CD4-positive, alpha-beta T cell treated with Interleukin-15 for 1 hour (primary cell): ENCODE measurements around the gene USP2.

ENCODE experiments used
- DNase-seq: peaks from one replicate; pipeline ENCODE4 v3.0.0-alpha.2; 2020

Gene USP2

DNA sequence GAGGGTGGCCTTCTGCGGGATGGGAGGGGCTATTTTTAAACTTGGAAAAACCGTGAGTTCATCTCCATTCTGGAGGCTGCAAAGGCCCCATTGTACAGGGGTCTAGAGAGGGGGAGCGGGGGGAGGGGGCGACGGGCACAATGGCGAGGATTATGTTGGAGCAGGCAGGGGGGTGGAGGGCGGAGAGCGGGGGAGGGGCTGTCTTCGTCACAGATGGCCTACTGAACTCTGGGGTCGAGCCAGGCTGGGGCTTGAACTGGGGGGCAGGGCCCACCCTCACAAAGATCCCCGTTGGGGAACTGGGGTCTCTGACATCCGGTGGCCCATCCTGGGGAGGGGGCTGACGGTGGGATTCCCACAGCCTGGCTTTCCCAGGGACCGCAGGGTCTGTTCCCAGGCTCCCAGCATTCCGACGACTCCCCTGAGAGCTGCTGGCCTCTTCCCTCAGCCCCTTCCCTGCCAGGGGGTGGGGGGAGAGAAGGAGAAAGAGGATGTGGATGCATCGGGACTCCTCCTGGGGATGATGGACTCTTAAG is 61.2 kb downstream of the USP2 start:
- DNase-seq: no peak

DNA sequence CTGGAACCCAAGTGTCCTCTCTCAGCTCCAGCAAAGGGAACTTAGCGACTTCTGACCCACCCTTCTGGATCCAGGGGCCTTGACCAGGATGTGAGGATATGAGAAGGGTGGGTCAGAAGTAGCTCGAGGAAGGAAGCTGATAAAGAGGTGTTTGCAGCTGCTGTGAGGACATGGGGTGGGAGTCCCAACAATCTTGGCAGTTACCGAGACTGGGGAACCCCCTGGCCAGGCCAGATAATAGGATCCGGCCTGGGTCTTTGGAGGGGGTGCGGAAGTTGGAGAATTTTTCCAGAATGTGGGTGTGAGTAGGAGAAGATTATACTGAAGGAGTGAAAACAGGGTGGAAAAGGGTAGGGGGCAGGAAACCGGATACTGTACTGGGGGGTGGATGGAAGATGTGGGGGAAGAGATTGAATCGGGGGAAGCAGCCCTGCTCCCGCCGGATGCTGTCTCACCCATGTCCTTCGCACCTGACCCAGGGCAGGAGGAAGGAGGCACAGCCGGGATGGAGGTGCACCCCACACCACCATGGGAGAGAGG is 61.7 kb downstream of the USP2 start:
- DNase-seq: no peak

DNA sequence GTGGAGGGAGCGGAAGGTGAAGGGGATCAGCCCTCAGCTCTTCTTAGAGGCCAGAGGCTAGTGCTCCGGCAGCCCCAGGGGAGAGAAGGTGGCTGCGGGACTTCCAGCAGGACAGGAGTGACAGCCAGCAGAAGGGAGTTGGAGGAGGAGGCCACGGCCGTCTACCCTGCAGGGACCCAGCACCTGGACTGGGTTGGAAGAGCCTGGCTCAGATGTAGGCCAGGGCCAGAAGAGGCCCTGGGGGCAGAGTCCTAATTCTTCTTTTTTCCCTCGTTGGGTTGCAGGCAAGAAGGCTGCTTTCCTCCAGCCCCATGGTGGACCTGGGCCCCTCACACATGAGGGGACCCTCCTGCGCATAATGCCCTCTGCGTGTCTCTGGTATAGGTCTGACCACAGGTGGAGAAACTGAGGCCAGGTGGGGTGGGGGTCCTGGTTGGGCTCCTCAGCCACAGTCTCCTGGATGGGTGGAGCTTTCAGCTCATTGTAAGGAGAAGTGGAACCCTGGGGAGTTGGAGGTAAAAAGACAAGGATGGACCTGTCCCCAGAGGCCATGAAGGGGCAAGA is 62.3 kb downstream of the USP2 start:
- DNase-seq: no peak

DNA sequence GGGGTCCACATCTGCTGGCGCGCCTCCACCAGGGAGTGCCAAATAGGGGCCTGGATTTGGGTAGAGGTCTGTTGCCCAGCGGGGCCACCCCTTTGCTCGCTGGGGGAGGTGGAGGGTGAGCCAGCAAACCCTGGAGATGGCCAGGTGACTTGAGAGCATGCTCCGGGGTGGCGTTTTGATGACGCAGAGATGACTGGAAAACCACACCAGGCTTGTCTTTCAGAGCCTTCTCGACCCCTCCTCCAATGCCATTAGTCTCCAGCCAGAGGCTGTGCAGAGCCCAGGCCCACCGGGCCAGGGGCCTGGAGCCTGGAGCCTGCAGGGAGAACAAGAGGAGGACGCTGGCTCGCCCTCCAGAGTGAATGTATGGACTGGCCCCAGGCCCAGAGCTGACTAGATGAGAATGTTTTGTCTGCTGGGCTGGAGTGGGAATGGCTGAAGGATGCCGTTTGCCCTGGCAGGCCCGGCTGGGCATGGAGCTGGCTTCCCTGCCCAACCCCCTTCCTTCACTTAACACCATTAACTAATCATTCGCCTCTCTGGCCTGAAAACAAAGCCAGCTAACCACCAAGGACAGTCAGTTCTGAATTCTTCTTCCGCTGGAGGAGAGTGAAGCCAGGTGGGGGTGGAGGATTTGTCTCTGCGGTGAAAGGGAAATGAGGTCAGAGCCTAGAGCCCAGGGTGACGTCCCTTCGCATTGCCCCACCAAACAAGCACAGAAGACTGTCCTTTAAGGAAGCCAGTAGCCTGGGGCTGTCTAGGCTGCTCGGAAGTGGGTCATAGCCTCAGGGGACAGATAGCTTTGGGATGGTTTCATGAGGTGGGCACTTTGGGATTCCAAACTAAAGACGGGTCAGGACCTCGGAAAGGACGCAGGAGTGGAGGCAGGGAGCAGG is 63.0 kb downstream of the USP2 start:
- no peak for DNase-seq

DNA sequence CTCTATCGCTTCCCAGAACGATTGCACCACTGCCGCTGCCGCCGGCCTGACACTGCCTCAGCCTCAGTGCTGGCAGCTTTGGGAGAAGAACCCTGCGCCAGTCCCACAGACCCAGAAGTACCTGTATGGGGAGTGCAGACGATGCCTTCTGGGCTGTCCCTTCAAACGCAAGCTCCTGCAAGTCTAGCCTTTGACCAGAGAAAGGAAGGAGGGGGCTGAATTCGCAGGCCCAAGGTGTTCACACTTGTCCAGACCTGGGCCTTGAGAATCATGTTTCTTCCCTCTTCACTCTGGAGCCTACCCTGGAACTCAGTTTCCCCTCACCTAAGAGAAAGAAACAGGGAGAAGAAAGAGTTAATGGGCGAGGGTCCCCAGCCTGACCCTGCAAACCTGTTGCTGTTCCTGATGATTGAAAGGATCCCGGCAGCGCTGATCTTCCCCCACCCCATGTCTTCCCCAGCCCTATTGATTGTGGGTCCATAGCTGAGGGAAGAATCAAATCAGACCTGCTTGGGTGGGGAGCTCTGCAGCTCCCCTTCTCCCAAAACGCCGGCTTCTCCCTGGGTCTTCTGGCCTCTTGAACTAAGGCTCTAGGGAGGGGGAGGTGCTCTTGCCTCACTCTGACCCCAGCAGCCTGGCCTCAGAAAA is 63.8 kb downstream of the USP2 start:
- no peak for DNase-seq

DNA sequence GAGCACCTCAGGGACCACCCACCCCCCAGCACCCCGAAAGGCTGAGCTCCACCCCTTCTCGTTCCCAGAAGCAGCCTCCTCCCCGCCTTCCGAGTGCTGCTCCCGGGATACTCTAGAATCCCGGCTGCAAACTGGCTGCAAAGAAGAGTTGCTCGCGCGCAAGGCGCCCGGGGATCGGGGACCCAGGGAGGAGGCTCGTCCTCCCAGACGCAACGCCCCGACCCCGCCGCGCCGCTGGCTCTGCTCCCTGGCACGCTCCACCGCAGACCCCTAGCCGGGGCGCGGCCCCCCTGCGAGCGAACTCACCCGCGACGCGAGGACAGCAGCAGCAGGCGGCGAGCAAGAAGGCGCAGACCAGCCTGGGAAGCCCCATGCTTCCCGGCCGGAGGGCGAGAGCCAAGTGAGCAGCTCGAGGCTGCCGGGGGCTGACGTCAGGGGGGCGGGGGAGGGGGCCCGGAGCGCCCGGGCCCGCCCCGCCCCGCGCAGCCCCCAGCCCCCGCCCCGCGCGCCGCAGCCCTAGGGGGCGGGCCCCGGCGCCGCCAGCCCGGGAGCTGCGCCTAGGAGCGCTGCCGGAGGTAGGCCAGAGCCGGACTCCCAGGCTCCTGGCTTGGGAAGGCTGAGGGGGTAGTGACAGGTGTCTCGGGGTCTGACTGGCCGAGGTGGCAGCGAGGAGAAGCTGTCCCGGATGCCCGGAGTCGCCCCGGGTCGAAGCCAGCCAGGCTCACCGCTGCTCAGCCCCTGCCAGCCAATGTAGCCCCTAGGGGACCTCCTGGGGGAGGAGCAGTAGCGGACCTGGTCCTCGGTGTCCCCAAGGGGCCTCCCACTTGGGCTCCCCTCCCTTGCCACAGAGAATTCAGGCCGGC is 64.5 kb downstream of the USP2 start, which contains the start of gene MCAM:
TSS of gene MCAM (minus strand) at position 402 of the 863 bp plus-strand sequence. CDS start at position 373, 29 bp downstream.
- no peak for DNase-seq

DNA sequence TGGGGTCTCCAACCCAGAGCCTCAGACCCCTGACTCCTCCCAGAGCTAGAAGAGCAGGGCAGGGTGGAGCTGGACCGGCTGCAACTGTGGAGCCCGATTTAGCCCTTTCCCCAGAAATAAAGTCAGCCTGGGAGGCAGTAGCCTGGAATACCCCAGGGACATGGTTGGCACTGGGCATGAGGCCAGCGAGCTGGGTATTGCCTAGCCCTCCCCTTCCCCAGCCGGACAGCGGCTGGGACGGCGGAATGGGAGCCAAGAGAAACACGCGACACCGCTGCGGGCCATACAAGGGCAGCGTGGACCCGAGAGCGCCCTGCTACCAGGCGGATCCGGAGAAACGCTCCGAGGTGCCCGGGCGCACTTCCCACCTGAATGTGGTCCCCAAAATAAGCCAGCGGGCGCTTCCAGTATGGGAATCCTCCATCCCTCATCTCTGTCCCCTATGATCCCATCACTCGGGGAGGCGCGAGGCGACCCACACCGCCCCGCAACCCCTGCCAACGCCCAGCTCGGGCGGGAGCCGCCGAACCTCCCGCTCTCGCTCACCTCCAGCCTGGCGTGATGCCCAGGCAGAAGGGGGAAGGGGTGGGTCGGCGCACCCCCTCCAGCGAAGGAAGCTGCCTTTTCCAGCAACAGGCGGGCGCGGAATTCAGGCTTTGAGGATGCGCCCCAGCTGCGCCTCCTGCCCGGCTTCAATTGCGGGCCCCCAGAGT is 65.3 kb downstream of the USP2 start:
- DNase-seq: no peak

DNA sequence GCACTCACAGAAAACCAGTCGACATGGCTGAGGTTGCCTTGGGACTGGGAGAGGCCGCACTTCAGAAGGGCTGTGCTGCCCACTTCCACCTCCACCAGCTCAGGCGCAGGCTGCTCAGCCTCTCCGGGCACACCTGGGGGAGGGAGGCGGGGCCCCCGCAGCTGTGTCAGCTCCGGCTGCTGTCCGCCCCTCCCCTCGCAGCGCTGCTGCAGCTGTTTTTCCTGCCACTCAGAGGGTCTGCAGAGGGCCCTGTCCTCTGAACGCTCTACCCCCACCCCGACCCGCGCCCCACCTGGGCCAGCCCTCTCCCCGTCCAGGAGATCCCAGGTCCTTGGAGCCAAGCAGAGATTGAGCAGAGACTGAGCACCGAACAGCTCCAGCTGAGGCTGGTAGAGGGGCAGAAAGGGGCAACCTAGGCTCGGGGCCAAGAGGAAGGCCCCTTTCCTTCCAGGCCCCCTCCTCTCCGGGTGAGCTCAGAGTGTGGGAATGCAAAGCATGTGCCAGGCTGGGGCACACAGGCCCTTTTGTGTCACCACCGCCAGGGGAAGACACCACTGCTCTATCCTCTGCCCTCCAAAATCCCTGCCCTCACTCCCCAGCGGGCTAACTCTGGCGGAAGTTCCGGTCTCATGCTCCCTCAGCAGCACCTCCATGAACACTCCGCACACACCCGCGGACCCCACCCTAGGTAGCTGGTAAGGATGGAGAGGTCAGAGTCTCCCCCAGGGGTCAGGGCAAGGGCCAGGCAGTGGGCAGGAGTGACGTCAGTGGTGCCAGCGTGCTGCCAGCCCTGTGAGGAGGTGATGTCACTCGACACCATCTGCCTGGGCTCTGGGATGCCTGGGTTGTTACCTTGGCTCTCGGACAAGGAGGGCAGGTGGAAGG is 66.1 kb downstream of the USP2 start:
- DNase-seq: peak; percentile 45

DNA sequence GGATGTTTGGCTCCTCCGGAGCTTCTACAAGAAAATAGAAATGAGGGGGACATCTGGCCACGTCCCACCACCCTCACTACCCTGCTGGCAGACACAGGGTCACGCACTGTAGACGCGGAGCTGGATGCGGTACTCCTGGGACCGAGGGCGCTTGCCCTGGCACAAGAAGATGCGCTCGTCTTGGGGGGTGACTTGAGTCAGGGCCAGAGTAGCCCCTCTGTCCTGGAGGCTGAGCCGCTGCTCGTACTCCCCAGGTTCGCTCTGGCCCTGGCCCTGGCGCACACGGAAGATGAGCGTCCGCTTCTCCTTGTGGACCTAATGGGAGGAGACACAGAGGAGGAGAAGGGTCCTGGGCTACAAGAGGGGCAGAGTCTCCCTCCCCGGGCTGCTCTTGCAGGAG is 66.8 kb downstream of the USP2 start:
- no peak for DNase-seq

DNA sequence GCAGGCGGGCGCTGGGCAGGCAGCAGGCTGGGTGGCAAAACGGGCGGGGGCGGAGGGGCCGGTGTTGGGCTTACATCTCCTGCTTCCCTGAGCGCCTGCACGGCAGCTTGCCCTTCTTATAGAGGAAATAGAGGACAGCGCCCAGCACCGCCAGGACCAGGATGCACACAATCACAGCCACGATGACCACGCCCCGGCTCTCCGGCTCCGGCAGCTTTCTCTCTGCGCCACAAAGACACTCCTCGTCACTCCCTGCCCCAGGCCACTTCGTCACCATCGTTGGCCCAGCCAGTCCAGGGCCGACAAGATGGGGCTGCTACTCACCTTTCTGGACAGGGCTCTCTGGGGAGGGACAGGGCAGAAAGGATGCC is 70.8 kb downstream of the USP2 start:
- DNase-seq: no peak

DNA sequence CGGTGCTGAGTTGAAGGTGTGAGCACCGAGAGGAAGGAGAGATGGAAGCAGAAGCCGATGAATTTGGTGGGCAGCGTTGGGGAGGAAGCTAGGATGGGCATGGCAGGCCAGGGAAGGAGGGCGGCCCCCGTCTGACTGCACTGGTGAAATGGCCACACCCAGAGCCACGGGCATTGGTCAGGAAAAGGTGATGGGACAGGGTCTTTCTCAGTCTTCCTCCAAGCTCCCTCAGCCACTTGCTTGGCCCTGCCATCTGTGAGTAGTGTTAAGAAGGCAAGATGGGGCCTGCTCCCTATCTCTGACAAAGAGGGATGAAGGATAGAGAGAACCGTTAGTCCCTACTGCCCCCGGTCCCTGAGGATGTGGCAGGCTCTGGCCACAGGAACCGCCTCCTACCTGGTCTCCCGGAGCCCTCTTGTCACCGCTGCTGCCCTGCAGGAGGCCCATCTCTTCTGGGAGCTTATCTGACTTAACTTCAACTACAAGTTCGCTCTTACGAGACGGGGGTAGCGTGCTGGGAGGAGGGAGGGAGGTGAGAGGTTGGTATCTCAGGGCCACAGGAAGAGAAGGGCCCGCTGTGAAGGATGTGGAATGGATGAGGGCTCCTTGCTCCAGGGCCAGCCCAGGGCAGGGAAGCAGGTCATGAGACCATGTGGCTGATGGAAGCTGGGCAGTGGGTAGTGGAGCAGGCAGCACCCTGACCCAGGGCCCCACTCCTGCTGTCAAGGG is 71.4 kb downstream of the USP2 start:
- no peak for DNase-seq

DNA sequence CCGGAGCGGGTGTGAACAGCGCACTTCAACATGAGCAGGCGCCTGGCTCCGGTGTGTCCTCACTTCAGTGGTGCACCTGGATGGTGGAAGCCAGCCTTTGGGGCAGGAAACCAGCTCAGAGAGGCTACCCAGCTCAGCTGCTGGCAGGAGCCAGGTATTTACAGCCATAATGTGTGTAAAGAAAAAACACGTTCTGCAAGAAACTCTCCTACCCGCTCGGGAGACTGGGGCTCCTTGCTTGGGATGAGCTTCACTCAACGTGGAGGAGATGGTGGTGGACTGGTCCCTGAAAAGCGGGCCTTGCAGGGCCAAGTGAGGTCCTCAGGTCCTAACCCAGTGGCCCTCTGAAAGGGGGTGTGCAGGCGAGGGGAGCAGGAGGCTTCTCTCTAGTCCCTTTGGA is 72.1 kb downstream of the USP2 start:
- DNase-seq: no peak

DNA sequence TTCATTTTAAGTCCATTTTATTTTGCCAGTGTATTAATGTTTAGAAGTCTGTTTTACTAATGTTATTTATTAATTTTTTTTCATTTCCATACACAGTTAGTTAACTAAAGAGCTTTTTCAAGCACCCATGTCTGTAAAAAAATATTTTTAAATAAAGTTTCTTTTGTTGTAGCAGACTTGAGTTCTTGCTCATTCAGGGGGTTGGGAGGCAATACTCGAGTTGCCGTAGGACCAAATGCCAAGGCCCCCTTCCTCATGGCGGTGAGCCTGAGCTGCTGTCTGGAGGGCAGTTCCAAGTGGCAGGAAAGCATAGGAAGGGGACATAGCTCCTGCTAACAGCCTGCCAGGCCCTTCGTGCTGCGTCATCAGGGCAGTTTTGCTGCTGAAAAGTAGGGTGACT is 73.5 kb downstream of the USP2 start:
- no peak for DNase-seq

DNA sequence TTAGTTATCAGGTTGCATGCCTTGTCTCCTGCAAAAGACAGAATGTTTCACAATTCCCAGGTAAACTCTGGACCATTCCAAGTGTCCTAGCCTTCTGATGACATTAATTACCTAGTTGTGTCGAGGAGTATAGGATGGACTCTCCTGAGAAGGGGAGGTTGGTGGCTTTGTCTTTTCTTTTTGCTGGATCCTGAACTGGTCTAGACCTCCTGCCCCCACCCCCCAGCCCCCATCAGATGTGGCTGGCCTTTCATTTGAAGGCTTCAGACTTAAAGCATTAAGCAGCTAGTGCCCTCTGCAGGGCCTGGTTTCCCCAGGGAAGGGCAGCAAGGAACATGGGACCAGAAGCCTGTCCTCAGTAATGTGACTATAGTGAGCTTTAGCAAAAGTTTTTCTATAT is 74.3 kb downstream of the USP2 start:
- DNase-seq: no peak

DNA sequence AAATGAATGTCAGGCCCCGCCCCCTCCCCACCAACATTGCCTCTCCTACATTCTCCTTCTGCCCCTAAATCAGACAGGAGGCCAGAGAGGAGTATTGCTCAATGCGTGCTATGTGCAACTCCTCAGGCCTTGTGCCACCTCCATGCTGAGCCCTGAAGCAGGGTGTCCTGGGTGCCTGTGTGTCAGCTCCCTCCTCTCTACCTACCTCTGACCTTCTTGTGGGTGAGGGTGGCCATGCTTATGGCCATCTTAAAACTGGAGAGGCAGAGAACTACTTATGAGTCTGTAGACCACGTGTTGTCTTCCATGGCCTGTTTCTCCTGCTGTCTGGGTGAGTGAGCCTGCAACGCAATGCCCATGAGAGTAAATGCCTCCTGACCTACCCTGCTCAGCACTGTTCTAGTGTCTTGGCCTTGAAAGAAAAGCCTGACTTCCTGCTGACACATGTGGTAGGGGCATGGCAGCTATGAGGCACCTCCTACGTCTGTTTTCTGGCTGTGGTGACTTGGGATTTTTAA is 75.1 kb downstream of the USP2 start:
- peak; percentile 60 for DNase-seq

DNA sequence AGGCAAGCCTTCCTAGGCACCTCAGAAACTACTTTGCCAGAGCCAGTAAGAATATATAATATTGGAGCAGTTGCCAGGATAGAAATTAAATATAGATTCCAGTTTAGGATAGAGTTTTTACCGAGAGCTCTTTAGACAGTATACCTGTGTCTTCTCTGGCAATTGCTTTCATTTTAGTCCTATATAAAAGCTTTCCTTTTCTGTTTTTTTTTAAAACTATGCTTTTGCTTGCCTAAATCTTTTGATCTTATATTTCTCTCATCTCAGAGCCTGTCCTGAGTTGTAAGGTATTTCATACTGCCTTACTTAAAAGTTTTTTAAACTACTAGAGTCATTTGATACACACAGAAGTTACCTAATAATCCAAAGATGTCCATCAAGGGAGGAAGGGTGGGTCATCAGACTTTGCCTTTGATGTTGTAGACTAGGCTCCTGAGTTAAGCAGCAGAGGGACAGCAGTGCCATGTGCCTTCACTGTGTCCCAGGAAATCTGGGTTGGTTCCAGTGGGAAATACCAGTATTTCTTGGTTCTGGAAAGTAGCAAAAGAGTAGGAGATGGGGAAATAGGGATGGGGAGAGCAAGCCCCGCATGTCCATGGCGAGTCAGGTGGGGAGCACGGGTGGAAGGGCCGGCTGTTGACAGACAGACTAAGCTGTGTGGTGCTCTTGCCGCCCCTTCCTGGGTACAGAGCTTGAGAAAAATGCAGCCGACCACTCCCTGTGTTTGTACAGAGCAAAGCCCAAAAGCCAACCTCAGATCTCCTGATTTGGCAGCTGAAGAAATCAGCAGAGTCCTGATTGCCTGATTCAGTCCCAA is 75.7 kb downstream of the USP2 start:
- no peak for DNase-seq
